Astrocyte of the cerebellum (primary cell): ENCODE data around the gene CSNK1G2.

Source experiments
- DNase-seq: peaks from one replicate; pipeline ENCODE4 v3.0.0-alpha.2; 2011; ENCODE audit warnings: low read depth
- H3K4me3 ChIP-seq: 2 replicates; pipeline ENCODE4 v1.5.1; 2011; ENCODE audit warnings: mild to moderate bottlenecking, low read depth, low read length, moderate library complexity
- CTCF ChIP-seq: IDR thresholded peaks from 2 replicates; pipeline ENCODE4 v1.5.1; 2012; ENCODE audit warnings: low read length, low read depth, moderate library complexity, mild to moderate bottlenecking; ENCODE audit errors: missing control alignments
- in situ Hi-C: cut with HindIII; loops from 2 replicates; pipeline ENCODE4 v1.10.0; 2017; ENCODE audit warnings: low sequenced_read_pairs

CSNK1G2 gene

GRCh38 chr19:1954532-1954933 lies 13.6 kb downstream of the CSNK1G2 start:
- in situ Hi-C loops, result no loop called here
- no peak for TF ChIP-seq CTCF
- DNase-seq, result no peak
- H3K4me3 ChIP-seq, result no peak overlapping the region

- no peak for TF ChIP-seq CTCF
- in situ Hi-C loops, result no loop called here
Measured at GRCh38 chr19:1955171-1956121, 14.5 kb downstream of the CSNK1G2 start.

GRCh38 chr19:1956122-1956494 lies 15.1 kb downstream of the CSNK1G2 start:
- H3K4me3 ChIP-seq, result no peak overlapping the region
- in situ Hi-C loops, result no loop called here
- DNase-seq, result no peak
- TF ChIP-seq CTCF, result no peak

More at GRCh38 chr19:1955171-1956121, 14.5 kb downstream of the CSNK1G2 start:
- no peak for DNase-seq
- no peak overlapping the region for H3K4me3 ChIP-seq

GRCh38 chr19:1956868-1957492 lies 16.0 kb downstream of the CSNK1G2 start:
- DNase-seq, result no peak
- in situ Hi-C loops, result no loop called here
- TF ChIP-seq CTCF, result no peak
- no peak overlapping the region for H3K4me3 ChIP-seq

- in situ Hi-C loops, result no loop called here
- DNase-seq, result no peak
- no peak overlapping the region for H3K4me3 ChIP-seq
- no peak for TF ChIP-seq CTCF
Measured at GRCh38 chr19:1957562-1958248, 16.7 kb downstream of the CSNK1G2 start.

GRCh38 chr19:1959928-1960589 lies 19.1 kb downstream of the CSNK1G2 start:
- in situ Hi-C loops, result no loop called here
- no peak overlapping the region for H3K4me3 ChIP-seq
- TF ChIP-seq CTCF, result no peak
- no peak for DNase-seq
